Breast epithelium (tissue), 4 donors: ENCODE data around the gene KLHL6. TPM values are rescaled to one million over a fixed set of nuclear protein-coding genes. Genes with fewer than 3 reads are reported as not detected.

ENCODE experiments used
- DNase-seq, 2 donors: peaks; one replicate each; pipeline ENCODE4 v3.0.0-alpha.2; 2019; ENCODE audit warnings: low spot score in 2 of 2
- H3K27ac ChIP-seq, 2 donors: fragments of 200-600 bp; sonication (generic) in 1 of 2; one replicate each; pipeline ENCODE4 v1.5.1; 2016 to 2019; ENCODE audit warnings: mild to moderate bottlenecking in 1 of 2
- H3K27me3 ChIP-seq, 2 donors: fragments of 200-600 bp; sonication (generic) in 1 of 2; one replicate each; pipeline versions ENCODE4 v1.5.1 to v1.6.0; 2017 to 2019; ENCODE audit warnings: control low read depth in 1 of 2, mild to moderate bottlenecking in 1 of 2
- H3K36me3 ChIP-seq: fragments of 200-600 bp; one replicate; pipeline ENCODE4 v1.5.1; 2019
- H3K4me1 ChIP-seq, 2 donors: fragments of 200-600 bp; sonication (generic); one replicate each; pipeline ENCODE4 v1.5.1; 2016 to 2019; ENCODE audit warnings: control low read depth in 1 of 2
- H3K4me3 ChIP-seq, 3 donors: fragments of 200-600 bp; sonication (generic); 1 replicate in 2 of 3; 2 replicates in 1 of 3; pipeline ENCODE4 v1.5.1; 2016 to 2019; ENCODE audit warnings: mild to moderate bottlenecking in 3 of 3, moderate library complexity in 2 of 3
- H3K9me3 ChIP-seq, 2 donors: fragments of 200-600 bp; sonication (generic) in 1 of 2; one replicate each; pipeline ENCODE4 v1.5.1; 2016 to 2019; ENCODE audit warnings: control low read depth in 1 of 2
- CTCF ChIP-seq, 3 donors: fragments of 450-650 bp; IDR thresholded peaks; one replicate each; pipeline ENCODE4 v1.5.1; 2016 to 2017; ENCODE audit warnings: antibody characterized with exemption in 3 of 3, mild to moderate bottlenecking in 3 of 3, moderate library complexity in 3 of 3
- POLR2A ChIP-seq: fragments of 450-650 bp; IDR thresholded peaks from one replicate; pipeline ENCODE4 v1.6.1; 2016; ENCODE audit warnings: antibody characterized with exemption, mild to moderate bottlenecking, moderate library complexity
- POLR2AphosphoS5 ChIP-seq, 3 donors: sonication (generic); formaldehyde crosslinking; IDR thresholded peaks; one replicate each; pipeline ENCODE4 v1.6.1; 2017; ENCODE audit warnings: antibody characterized with exemption in 3 of 3
- intact Hi-C: fragments of 100-400 bp; cut with DNase I; formaldehyde crosslinking; loops from one replicate; pipeline ENCODE4 v1.15.1; 2023; ENCODE audit warnings: low total_unique reads
- total RNA-seq, 3 donors: library from RNA; depleted of rRNA; stranded (reverse); fragments of >200 nt; gene quantifications; one replicate each; pipeline ENCODE4 v1.1.0, GENCODE V29; 2016

Gene KLHL6
- total RNA-seq, 3 donors from 2014 or later, result 2.7 to 7.9 (median 4.3) TPM

GRCh38 chr3:183563536-183563874 lies 8.0 kb upstream of the KLHL6 start:
- TF ChIP-seq CTCF (IDR thresholded peaks at IDR 0.05), result no peak
- TF ChIP-seq POLR2AphosphoS5 (IDR thresholded peaks at IDR 0.05), result no peak
- TF ChIP-seq POLR2A, result no peak
- no peak overlapping the region for H3K27ac ChIP-seq
- no peaks in the 10 kb centered on the region for H3K4me1 ChIP-seq
- intact Hi-C loops, result no loop called here
- no peaks in the 10 kb centered on the region for H3K27me3 ChIP-seq
- DNase-seq, result no peak
- no peak overlapping the region for H3K4me3 ChIP-seq
- no peaks in the 10 kb centered on the region for H3K9me3 ChIP-seq
- H3K36me3 ChIP-seq, result no peaks in the 10 kb centered on the region

GRCh38 chr3:183560607-183561006 lies 5.1 kb upstream of the KLHL6 start:
- Histone ChIP-seq H3K27me3 (no peaks in the 10 kb centered on the region), H3K9me3 (no peaks in the 10 kb centered on the region), H3K27ac (no peak overlapping the region), H3K4me1 (no peaks in the 10 kb centered on the region), H3K36me3 (no peaks in the 10 kb centered on the region), H3K4me3 (no peak overlapping the region)
- intact Hi-C loops, result no loop called here
- DNase-seq, result no peak
- TF ChIP-seq CTCF (IDR thresholded peaks at IDR 0.05), result no peak
- TF ChIP-seq POLR2AphosphoS5 (IDR thresholded peaks at IDR 0.05), result no peak
- TF ChIP-seq POLR2A, result no peak

GRCh38 chr3:183558495-183558894 lies 3.0 kb upstream of the KLHL6 start:
- Histone ChIP-seq H3K27me3 (no peaks in the 10 kb centered on the region), H3K4me1 (no peaks in the 10 kb centered on the region), H3K36me3 (no peaks in the 10 kb centered on the region), H3K4me3 (no peak overlapping the region), H3K9me3 (no peaks in the 10 kb centered on the region), H3K27ac (no peak overlapping the region)
- TF ChIP-seq POLR2AphosphoS5 (IDR thresholded peaks at IDR 0.05) (no peak), CTCF (IDR thresholded peaks at IDR 0.05) (no peak), POLR2A (no peak)
- intact Hi-C loops, result loop anchor here (10.0 kb wide), 1 partner anchor 296 kb away; no protein-coding TSS in a partner anchor
- no peak for DNase-seq

GRCh38 chr3:183556722-183557121 lies 1.2 kb upstream of the KLHL6 start:
- Histone ChIP-seq H3K9me3 (no peaks in the 10 kb centered on the region), H3K27ac (no peak overlapping the region), H3K4me3 (no peak overlapping the region), H3K4me1 (no peaks in the 10 kb centered on the region), H3K27me3 (no peaks in the 10 kb centered on the region), H3K36me3 (no peaks in the 10 kb centered on the region)
- intact Hi-C loops, result loop anchor here (10.0 kb wide), 1 partner anchor 298 kb away; no protein-coding TSS in a partner anchor
- no peak for DNase-seq
- TF ChIP-seq POLR2A (no peak), CTCF (IDR thresholded peaks at IDR 0.05) (no peak), POLR2AphosphoS5 (IDR thresholded peaks at IDR 0.05) (no peak)

- DNase-seq, result no peak
- H3K4me1 ChIP-seq, result no peaks in the 10 kb centered on the region
- H3K4me3 ChIP-seq, result peak overlapping the region in 1 of 3 donors; percentile 15
- intact Hi-C loops, result loop anchor here (5.0 to 10.0 kb wide), 2 partner anchors 42 to 300 kb away; no protein-coding TSS in a partner anchor
- H3K27me3 ChIP-seq, result no peaks in the 10 kb centered on the region
- no peaks in the 10 kb centered on the region for H3K36me3 ChIP-seq
- peak overlapping the region in 1 of 2 donors; percentile 25 for H3K27ac ChIP-seq
- TF ChIP-seq CTCF (IDR thresholded peaks at IDR 0.05) (no peak), POLR2AphosphoS5 (IDR thresholded peaks at IDR 0.05) (no peak), POLR2A (no peak)
- no peaks in the 10 kb centered on the region for H3K9me3 ChIP-seq
Measured at GRCh38 chr3:183554377-183554776, 1.1 kb downstream of the KLHL6 start.
